ENCODE results near the gene TMA7B. TPM values are rescaled to one million over a fixed set of nuclear protein-coding genes. Genes with fewer than 3 reads are reported as not detected.

TMA7B gene
- total and polyA plus RNA-seq, 12 donors, result not detected

DNA sequence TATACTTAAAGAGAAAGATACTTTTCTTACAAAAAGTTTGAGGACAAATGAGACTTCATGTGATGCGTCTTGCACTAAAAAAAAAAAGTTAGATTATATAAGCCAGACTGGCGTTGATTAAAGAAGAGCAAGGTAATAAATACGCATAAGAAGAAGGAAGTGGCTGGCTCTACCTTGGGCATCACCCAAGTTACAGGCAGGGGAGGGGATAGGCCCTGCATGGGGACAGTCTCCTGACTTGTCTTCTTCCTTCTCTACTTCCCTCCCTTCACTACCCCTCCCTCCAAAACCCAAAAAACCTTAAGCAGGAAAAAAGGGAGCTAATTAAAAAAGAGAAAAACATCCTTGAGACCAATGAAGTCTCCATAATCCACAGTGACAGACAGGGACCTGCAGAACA lies 22.3 kb upstream of the TMA7B start:
- intact Hi-C loops (cut with DNase I), result loop anchor here in 1 of 10 donors (10.0 kb wide), 1 partner anchor 87 kb away; no protein-coding TSS in a partner anchor
- 82 to 91% methylated on average over 3 of the region's 3 CpGs for WGBS, 2 donors
- H3K27me3 ChIP-seq, result peaks cover 0 to 30% (median 17%) of the 10 kb centered on the region in 7 donors
- peaks cover 0 to 11% (median 0%) of the 10 kb centered on the region in 9 donors for H3K4me1 ChIP-seq
- no peak overlapping the region for H3K27ac ChIP-seq
- no peak for DNase-seq
- no peak for ATAC-seq
- H3K36me3 ChIP-seq, result no peaks in the 10 kb centered on the region
- TF ChIP-seq, protein P1, sequence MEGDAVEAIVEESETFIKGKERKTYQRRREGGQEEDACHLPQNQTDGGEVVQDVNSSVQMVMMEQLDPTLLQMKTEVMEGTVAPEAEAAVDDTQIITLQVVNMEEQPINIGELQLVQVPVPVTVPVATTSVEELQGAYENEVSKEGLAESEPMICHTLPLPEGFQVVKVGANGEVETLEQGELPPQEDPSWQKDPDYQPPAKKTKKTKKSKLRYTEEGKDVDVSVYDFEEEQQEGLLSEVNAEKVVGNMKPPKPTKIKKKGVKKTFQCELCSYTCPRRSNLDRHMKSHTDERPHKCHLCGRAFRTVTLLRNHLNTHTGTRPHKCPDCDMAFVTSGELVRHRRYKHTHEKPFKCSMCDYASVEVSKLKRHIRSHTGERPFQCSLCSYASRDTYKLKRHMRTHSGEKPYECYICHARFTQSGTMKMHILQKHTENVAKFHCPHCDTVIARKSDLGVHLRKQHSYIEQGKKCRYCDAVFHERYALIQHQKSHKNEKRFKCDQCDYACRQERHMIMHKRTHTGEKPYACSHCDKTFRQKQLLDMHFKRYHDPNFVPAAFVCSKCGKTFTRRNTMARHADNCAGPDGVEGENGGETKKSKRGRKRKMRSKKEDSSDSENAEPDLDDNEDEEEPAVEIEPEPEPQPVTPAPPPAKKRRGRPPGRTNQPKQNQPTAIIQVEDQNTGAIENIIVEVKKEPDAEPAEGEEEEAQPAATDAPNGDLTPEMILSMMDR (IDR thresholded peaks at IDR 0.05), result no peak
- H3K4me3 ChIP-seq, result no peak overlapping the region
- no peaks in the 10 kb centered on the region for H3K9me3 ChIP-seq

- H3K27ac ChIP-seq, result no peak overlapping the region
- no peak overlapping the region for H3K4me3 ChIP-seq
- DNase-seq (no peak), ATAC-seq (no peak)
- TF ChIP-seq, protein P1 (IDR thresholded peaks at IDR 0.05), result no peak
- intact Hi-C loops (cut with DNase I), result loop anchor here in 1 of 10 donors (10.0 kb wide), 1 partner anchor 86 kb away; no protein-coding TSS in a partner anchor
- whole genome bisulfite sequencing, 2 donors, result 81 to 86% methylated on average over 14 of the region's 14 CpGs
- H3K9me3 ChIP-seq, result no peaks in the 10 kb centered on the region
- H3K27me3 ChIP-seq, result peaks cover 0 to 29% (median 17%) of the 10 kb centered on the region in 7 donors
- H3K4me1 ChIP-seq, result peaks cover 0 to 15% (median 0%) of the 10 kb centered on the region in 9 donors
- no peaks in the 10 kb centered on the region for H3K36me3 ChIP-seq
Measured at GRCh38 chr22:39938509-39939111, 21.6 kb upstream of the TMA7B start.

DNA sequence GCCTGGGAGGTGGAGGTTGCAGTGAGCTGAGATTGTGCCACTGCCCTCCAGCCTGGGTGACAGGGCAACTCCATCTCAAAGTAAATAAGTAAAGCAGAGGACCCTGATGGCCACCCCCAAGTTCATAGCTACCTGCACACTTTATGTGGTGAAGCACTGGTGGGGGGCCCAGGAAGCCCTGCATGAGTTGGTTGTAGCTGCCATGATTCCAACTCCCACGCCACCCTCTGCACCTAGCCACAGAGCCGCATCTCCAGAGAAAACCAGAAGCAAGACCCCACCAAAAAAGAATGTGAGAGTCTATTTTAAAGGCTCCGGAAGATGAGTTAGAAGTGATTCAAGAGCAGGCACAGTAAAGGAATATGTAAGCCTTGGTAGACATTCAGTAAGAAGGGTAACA lies 20.4 kb upstream of the TMA7B start:
- no peaks in the 10 kb centered on the region for H3K36me3 ChIP-seq
- peaks cover 0 to 26% (median 16%) of the 10 kb centered on the region in 7 donors for H3K27me3 ChIP-seq
- H3K4me1 ChIP-seq, result peaks cover 0 to 15% (median 0%) of the 10 kb centered on the region in 9 donors
- 93 to 99% methylated on average over 3 of the region's 3 CpGs for WGBS, 2 donors
- ATAC-seq, result no peak
- H3K9me3 ChIP-seq, result no peaks in the 10 kb centered on the region
- H3K27ac ChIP-seq, result no peak overlapping the region
- no peak for DNase-seq
- H3K4me3 ChIP-seq, result no peak overlapping the region
- intact Hi-C loops (cut with DNase I), result loop anchor here in 3 of 10 donors (5.0 to 10.0 kb wide), 3 partner anchors 75 to 85 kb away; no protein-coding TSS in a partner anchor
- TF ChIP-seq, protein P1 (IDR thresholded peaks at IDR 0.05), result no peak

DNA sequence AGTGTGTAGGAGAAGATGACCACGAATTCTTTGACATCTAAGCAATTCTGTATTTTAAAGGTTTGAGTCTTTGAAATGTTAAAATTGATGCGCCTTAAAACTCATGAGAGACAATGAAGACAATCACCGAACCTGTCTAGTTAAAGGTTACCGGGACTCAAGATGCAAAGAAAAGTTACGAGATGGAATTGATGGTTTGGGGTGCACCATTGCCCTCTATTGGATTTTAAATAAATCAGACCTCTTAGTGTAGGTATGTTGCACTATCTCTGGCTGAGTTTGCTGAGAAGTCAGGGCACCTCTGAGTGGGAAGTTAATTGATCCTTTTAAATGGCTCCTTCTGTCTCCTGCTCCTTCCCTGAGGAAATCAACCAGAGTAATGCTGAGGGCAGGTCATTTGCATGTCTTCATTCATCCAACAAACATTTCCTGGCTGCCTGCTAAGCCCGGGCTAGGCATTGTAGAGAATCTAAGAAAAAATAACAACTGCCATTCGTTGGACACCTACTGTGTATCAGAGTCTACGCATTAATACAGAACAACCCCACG lies 19.4 kb upstream of the TMA7B start:
- ATAC-seq (no peak), DNase-seq (no peak)
- no peak overlapping the region for H3K4me3 ChIP-seq
- no peaks in the 10 kb centered on the region for H3K9me3 ChIP-seq
- WGBS, 2 donors, result 68 to 69% methylated on average over 9 of the region's 9 CpGs
- no peak overlapping the region for H3K27ac ChIP-seq
- H3K27me3 ChIP-seq, result peaks cover 0 to 26% (median 8%) of the 10 kb centered on the region in 7 donors
- H3K36me3 ChIP-seq, result no peaks in the 10 kb centered on the region
- intact Hi-C loops (cut with DNase I), result loop anchor here in 2 of 10 donors (5.0 to 10.0 kb wide), 2 partner anchors 74 to 81 kb away; no protein-coding TSS in a partner anchor
- H3K4me1 ChIP-seq, result peaks cover 0 to 15% (median 0%) of the 10 kb centered on the region in 9 donors
- TF ChIP-seq, protein P1 (IDR thresholded peaks at IDR 0.05), result no peak

All from heart right ventricle (tissue), 16 donors.